VCaP (cell line): ENCODE measurements around the gene CALN1.

Experiments used
- H3K27ac ChIP-seq: fragments of 450-650 bp; 2 replicates; pipeline ENCODE4 v1.5.1; 2017
- TF ChIP-seq, protein P1 (sequence below): fragments of 450-650 bp; conservative IDR thresholded peaks from 2 replicates; pipeline ENCODE4 v1.5.1; 2017; ENCODE audit warnings: mild to moderate bottlenecking, moderate library complexity

Gene CALN1

DNA sequence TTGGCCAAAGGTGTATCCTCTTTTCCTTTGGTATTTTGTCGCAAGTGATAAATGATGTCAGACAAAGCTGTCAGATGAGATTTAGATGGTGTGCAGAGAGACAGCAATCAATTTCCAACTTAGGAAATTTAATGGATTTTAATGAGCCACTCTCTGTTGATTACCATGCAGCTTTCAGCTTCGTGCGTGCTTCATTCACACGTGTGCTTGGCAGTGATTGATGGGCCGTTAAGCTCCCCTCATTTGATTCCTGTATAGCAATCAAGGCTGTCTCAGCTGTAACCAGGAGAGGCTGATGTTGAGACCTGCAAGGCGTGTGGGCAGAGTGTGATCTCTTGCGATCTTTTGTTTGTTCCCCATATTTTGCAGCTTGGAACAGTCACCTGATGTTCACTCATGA is 439.6 kb downstream of the CALN1 start:
- no peak overlapping the region for H3K27ac ChIP-seq
- TF ChIP-seq, protein P1, sequence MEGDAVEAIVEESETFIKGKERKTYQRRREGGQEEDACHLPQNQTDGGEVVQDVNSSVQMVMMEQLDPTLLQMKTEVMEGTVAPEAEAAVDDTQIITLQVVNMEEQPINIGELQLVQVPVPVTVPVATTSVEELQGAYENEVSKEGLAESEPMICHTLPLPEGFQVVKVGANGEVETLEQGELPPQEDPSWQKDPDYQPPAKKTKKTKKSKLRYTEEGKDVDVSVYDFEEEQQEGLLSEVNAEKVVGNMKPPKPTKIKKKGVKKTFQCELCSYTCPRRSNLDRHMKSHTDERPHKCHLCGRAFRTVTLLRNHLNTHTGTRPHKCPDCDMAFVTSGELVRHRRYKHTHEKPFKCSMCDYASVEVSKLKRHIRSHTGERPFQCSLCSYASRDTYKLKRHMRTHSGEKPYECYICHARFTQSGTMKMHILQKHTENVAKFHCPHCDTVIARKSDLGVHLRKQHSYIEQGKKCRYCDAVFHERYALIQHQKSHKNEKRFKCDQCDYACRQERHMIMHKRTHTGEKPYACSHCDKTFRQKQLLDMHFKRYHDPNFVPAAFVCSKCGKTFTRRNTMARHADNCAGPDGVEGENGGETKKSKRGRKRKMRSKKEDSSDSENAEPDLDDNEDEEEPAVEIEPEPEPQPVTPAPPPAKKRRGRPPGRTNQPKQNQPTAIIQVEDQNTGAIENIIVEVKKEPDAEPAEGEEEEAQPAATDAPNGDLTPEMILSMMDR: no peak

DNA sequence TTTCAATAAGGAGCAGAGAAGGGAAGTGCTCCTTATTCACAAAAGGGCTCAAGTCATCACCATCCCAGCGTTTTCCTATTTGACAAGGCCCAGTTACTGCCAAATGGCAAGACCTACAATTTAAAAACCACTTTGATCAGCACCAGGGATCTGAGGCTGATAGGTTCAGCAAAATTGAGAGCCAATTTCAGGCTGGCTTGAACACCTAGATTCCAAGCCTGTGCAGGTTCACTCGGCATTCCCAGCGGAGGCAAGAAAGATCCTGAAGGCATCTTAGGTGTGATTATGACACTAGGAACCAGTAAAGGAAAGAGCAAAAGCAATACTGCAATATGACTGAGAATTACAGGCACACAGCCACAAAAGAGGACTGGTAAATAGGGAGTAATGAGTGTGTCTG is 441.4 kb downstream of the CALN1 start:
- TF ChIP-seq, protein P1: no peak
- H3K27ac ChIP-seq: no peak overlapping the region

DNA sequence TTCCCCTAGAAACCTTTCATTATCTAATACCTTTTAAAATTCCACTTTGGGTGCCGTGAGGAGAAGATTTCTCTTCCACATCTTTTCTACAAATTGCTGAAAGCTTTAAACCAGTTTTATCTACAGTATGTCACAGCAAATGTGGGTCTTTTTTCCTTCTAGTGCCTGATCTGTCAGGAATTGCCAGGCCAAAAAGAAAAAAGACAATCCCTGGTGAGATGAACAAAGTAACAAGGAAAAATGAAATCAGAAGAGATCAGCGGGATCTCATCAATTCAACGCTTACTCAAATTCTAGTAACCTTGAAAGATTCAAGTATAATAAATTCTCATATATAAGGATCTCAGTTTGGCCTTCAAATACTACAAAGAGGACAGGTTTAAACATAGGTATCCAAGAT is 449.5 kb downstream of the CALN1 start:
- TF ChIP-seq, protein P1: no peak

DNA sequence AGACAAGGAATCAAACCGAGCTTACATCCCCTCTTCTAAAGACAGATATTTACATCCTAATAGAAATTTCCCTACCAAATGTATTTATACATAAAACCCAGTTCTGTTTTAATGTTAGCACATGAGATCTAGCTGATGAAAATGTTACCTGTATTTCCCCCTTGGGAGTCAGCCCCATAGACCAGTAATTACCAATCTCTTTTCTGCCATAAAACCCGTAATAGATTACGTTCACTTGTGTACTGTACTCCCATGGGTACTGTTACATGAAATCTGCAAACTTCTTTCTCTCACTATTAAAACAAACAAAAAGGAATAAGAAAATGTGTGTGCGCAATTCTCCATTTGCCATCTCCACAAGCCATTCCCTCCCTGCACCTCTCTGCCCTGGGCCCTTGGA is 450.9 kb downstream of the CALN1 start:
- no peak overlapping the region for H3K27ac ChIP-seq
- TF ChIP-seq, protein P1: no peak

More for the DNA sequence above, 449.5 kb downstream of the CALN1 start:
- H3K27ac ChIP-seq: no peak overlapping the region

DNA sequence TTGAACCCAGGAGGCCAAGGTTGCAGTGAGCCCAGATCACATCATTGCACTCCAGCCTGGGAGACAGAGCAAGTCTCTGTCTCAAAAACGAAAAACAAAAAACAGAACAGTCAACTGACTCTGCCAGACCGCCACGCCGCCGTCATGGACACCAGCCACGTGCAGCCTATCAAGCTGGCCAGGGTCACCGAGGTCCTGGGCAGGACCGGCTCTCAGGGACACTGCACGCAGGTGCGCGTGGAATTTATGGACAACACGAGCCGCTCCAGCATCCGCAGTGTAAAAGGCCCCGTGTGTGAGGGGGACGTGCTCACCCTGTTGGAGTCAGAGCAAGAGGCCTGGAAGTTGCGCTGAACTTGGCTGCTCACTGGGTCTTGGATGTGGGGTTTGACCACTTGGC is 470.0 kb downstream of the CALN1 start:
- H3K27ac ChIP-seq: no peak overlapping the region

DNA sequence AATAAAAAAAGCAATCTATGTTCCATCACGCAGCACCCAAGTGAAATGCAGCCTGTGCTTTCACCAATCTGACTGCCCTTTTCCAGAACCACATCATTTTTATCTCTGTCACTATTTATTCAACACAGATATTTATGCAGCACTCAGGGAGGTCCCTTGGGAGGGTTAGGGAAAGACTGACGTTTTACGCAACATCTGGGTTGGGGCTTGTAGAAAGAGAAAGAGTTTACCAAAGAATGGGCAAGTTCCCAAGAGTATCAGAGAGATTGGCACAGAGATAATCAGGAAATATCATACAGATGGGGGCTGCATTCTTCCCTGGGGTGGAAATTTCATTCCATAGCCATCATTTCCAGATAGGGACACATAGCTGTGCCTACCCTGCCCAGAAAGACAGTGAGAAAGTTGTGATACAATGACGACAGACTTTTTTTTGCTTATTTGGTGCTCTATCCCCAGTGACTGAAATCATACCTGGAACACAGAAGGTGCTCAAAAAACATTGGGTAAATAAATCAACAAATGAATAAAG is 474.2 kb downstream of the CALN1 start:
- no peak overlapping the region for H3K27ac ChIP-seq

More for the DNA sequence above, 470.0 kb downstream of the CALN1 start:
- TF ChIP-seq, protein P1: no peak

DNA sequence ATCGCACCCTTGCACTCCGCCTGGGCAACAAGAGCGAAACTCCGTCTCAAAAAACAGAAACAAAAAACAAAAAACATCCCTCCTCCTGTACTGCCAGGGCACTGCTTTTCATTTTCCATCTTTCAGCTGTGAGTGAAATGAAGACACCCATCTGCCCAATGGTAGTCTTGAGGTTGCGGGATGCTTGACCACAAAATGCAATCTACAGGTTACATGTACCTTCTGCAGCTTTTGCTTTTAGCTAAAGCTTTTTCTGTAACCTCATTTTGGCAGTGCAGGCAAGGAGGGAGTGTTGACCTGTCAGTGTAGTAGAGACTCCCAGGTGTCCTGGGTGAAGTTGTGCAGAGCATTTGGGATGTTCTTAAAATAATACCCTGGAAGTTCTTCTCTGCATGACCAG is 476.5 kb downstream of the CALN1 start:
- TF ChIP-seq, protein P1: no peak

More for the DNA sequence above, 474.2 kb downstream of the CALN1 start:
- TF ChIP-seq, protein P1: no peak

More for the DNA sequence above, 476.5 kb downstream of the CALN1 start:
- no peak overlapping the region for H3K27ac ChIP-seq
